Measurements from ENCODE around the gene HARS1.

GRCh38 chr5:140694276-140694675 lies 3.1 kb upstream of the HARS1 start:
- TF ChIP-seq CTCF (IDR thresholded peaks at IDR 0.05; ENCODE audit: low read depth, low read length) (no peak), EZH2phosphoT487 (IDR thresholded peaks at IDR 0.05; ENCODE audit: low read depth) (no peak)
